ENCODE measurements around the gene ZNF439. TPM values are rescaled to one million over a fixed set of nuclear protein-coding genes. Genes with fewer than 3 reads are reported as not detected.
"Not testable (repeated sequence)": the region's sequence is repeated elsewhere in the genome, so short reads cannot be mapped to it uniquely, and the experiment has no call there.

Gene ZNF439
- polyA plus RNA-seq, 1 donor (not counting 4 experiments of a cell fraction or from before 2014, with no cell fraction given) = 0.71 TPM

- Histone ChIP-seq H3K4me1 (ENCODE audit: control insufficient read depth, extremely low read depth, insufficient read depth, low read length) (no peaks in the 10 kb centered on the region), H3K9ac (ENCODE audit: control insufficient read depth, extremely low read depth, insufficient read depth, low read length) (no peak overlapping the region), H3K9me3 (ENCODE audit: control insufficient read depth, low read depth, low read length) (peaks cover 8% of the 10 kb centered on the region), H2AFZ (ENCODE audit: control insufficient read depth, low read length) (no peak overlapping the region), H3K4me2 (ENCODE audit: control insufficient read depth, extremely low read depth, insufficient read depth, low read depth, low read length) (no peak overlapping the region), H3K4me3 (ENCODE audit: control insufficient read depth in 2 of 3, extremely low read depth in 1 of 3, insufficient read depth in 2 of 3, low read depth in 1 of 3, low read length in 3 of 3) (no peak overlapping the region), H4K20me1 (ENCODE audit: control insufficient read depth, extremely low read depth, insufficient read depth, low read length) (no peaks in the 10 kb centered on the region), H3K79me2 (ENCODE audit: control insufficient read depth, insufficient read depth, low read length) (no peaks in the 10 kb centered on the region), H3K27ac (ENCODE audit: control insufficient read depth, insufficient read depth, low read length) (no peak overlapping the region), H3K36me3 (ENCODE audit: control insufficient read depth in 2 of 2, extremely low read depth in 1 of 2, insufficient read depth in 2 of 2, low read length in 2 of 2) (no peaks in the 10 kb centered on the region), H3K27me3 (ENCODE audit: control insufficient read depth, extremely low read depth, insufficient read depth, low read length) (no peaks in the 10 kb centered on the region), H3K9me1 (ENCODE audit: control insufficient read depth, extremely low read depth, insufficient read depth, low read length) (no peaks in the 10 kb centered on the region)
- dilution Hi-C loops (cut with MboI; ENCODE audit: extremely low pct_ligation_motif_present, low sequenced_read_pairs) = no loop called here
- no peak for TF ChIP-seq EZH2 (IDR thresholded peaks at IDR 0.05; ENCODE audit: low read length)
- no peak for TF ChIP-seq CTCF (optimal IDR thresholded peaks at IDR 0.05 in 1 of 3, IDR thresholded peaks at IDR 0.05 in 1 of 3, conservative IDR thresholded peaks at IDR 0.05 in 1 of 3; ENCODE audit: extremely low read depth in 1 of 3, insufficient read depth in 2 of 3, low read length in 3 of 3)
- FAIRE-seq = no peak
- DNase-seq (ENCODE audit: low read depth, low spot score) = no peak
These were observed 25.2 kb downstream of the ZNF439 start for GRCh38 chr19:11873762-11874161.

GRCh38 chr19:11879687-11880266, 31.3 kb downstream of the ZNF439 start:
- H3K4me1 ChIP-seq (ENCODE audit: control insufficient read depth, extremely low read depth, insufficient read depth, low read length); H3K27ac ChIP-seq (ENCODE audit: control insufficient read depth, insufficient read depth, low read length); H3K4me3 ChIP-seq (ENCODE audit: control insufficient read depth in 2 of 3, extremely low read depth in 1 of 3, insufficient read depth in 2 of 3, low read depth in 1 of 3, low read length in 3 of 3); H3K9me3 ChIP-seq (ENCODE audit: control insufficient read depth, low read depth, low read length); H4K20me1 ChIP-seq (ENCODE audit: control insufficient read depth, extremely low read depth, insufficient read depth, low read length); H3K36me3 ChIP-seq (ENCODE audit: control insufficient read depth in 2 of 2, extremely low read depth in 1 of 2, insufficient read depth in 2 of 2, low read length in 2 of 2); H2AFZ ChIP-seq (ENCODE audit: control insufficient read depth, low read length); H3K4me2 ChIP-seq (ENCODE audit: control insufficient read depth, extremely low read depth, insufficient read depth, low read depth, low read length); H3K79me2 ChIP-seq (ENCODE audit: control insufficient read depth, insufficient read depth, low read length); FAIRE-seq; H3K27me3 ChIP-seq (ENCODE audit: control insufficient read depth, extremely low read depth, insufficient read depth, low read length); DNase-seq (ENCODE audit: low read depth, low spot score); H3K9ac ChIP-seq (ENCODE audit: control insufficient read depth, extremely low read depth, insufficient read depth, low read length); H3K9me1 ChIP-seq (ENCODE audit: control insufficient read depth, extremely low read depth, insufficient read depth, low read length): not testable (repeated sequence)
- TF ChIP-seq CTCF (optimal IDR thresholded peaks at IDR 0.05 in 1 of 3, IDR thresholded peaks at IDR 0.05 in 1 of 3, conservative IDR thresholded peaks at IDR 0.05 in 1 of 3; ENCODE audit: extremely low read depth in 1 of 3, insufficient read depth in 2 of 3, low read length in 3 of 3) = peak in 1 of 3 experiments; percentile 5
- dilution Hi-C loops (cut with MboI; ENCODE audit: extremely low pct_ligation_motif_present, low sequenced_read_pairs) = loop anchor here (5.0 kb wide), 1 partner anchor 32 kb away; the partner anchor contains the start of gene ZNF439

Measured in keratinocyte (primary cell).